ENCODE data around the gene PTPRK. TPM values are rescaled to one million over a fixed set of nuclear protein-coding genes. Genes with fewer than 3 reads are reported as not detected.

Gene PTPRK
- total and polyA plus RNA-seq, 10 of the 15 experiments (the other 5 are each of a cell fraction or from before 2014, with no cell fraction given) = 0.23 to 1.9 (median 0.55) TPM

GRCh38 chr6:128509709-128510108, 10.7 kb downstream of the PTPRK start:
- 0% methylated on average over 1 of the region's 1 CpG for WGBS (ENCODE audit: insufficient coverage, insufficient replicate concordance, low lambda C conversion rate, missing lambda C conversion rate)
- Histone ChIP-seq H3K4me3 (no peak overlapping the region), H3K4me2 (ENCODE audit: control insufficient read depth, insufficient read depth) (no peak overlapping the region), H3K27me3 (replicated peaks in 1 of 2; ENCODE audit: control insufficient read depth in 2 of 2, insufficient read depth in 2 of 2, low read length in 1 of 2) (no peaks in the 10 kb centered on the region), H3K79me2 (ENCODE audit: control insufficient read depth, insufficient read depth, low read length) (no peaks in the 10 kb centered on the region), H3K27ac (ENCODE audit: control insufficient read depth, insufficient read depth) (no peak overlapping the region), H3K36me3 (ENCODE audit: control insufficient read depth in 2 of 2, insufficient read depth in 2 of 2, low read length in 1 of 2) (no peaks in the 10 kb centered on the region), H2AFZ (ENCODE audit: control insufficient read depth, low read depth, low read length) (no peak overlapping the region), H3K4me1 (ENCODE audit: control insufficient read depth, insufficient read depth, low read length) (no peaks in the 10 kb centered on the region), H3K9ac (ENCODE audit: control insufficient read depth, insufficient read depth, low read length) (no peak overlapping the region), H4K20me1 (ENCODE audit: control insufficient read depth, insufficient read depth) (no peaks in the 10 kb centered on the region), H3K9me3 (replicated peaks; ENCODE audit: control insufficient read depth, insufficient read depth, low read length) (no peaks in the 10 kb centered on the region)
- ChIA-PET POLR2A (no interaction called here), RAD21 (ENCODE audit: unreplicated experiment) (no interaction called here), SMC1A (ENCODE audit: uncharacterized antibody, unreplicated experiment) (no interaction called here), CTCF (no interaction called here)
- ATAC-seq (no peak; the same call in 2 of the 3 replicates), DNase-seq (ENCODE audit: low read depth, low spot score) (no peak), FAIRE-seq (no peak)
- no TSS peak for BruUV-seq (replicated peaks)
- TF ChIP-seq HDAC6 (IDR thresholded peaks at IDR 0.05; ENCODE audit: unreplicated experiment) (no peak), BRCA1 (IDR thresholded peaks at IDR 0.05; ENCODE audit: low read depth, low read length) (no peak), NFXL1 (IDR thresholded peaks at IDR 0.05; ENCODE audit: borderline replicate concordance) (no peak), RELA (IDR thresholded peaks at IDR 0.05; ENCODE audit: borderline replicate concordance, partially characterized antibody) (no peak), ESRRA (IDR thresholded peaks at IDR 0.05; ENCODE audit: low read length) (no peak), MEF2A (IDR thresholded peaks at IDR 0.05; ENCODE audit: insufficient read depth, low read depth, low read length) (no peak), NBN (IDR thresholded peaks at IDR 0.05) (no peak), CHD4 (IDR thresholded peaks at IDR 0.05) (no peak), CREM (IDR thresholded peaks at IDR 0.05; ENCODE audit: low read depth) (no peak), ZZZ3 (IDR thresholded peaks at IDR 0.05; ENCODE audit: control insufficient read depth, insufficient read length, low read depth) (no peak), BCLAF1 (IDR thresholded peaks at IDR 0.05) (no peak)
- in situ Hi-C loops (cut with MboI) (no loop called here), intact Hi-C loops (cut with micrococcal nuclease; ENCODE audit: unreplicated experiment) (loop anchor here (10.0 kb wide), 2 partner anchors 655 to 775 kb away; no protein-coding TSS in a partner anchor)

All from GM12878 (cell line).